Jurkat, Clone E6-1 (cell line): ENCODE results near the gene ADAMTS16.

Source experiments
- DNase-seq: peaks from one replicate; pipeline ENCODE4 v3.0.0-alpha.2; 2011; ENCODE audit warnings: low read depth, low spot score
- H3K4me3 ChIP-seq: 2 replicates; pipeline ENCODE4 v1.5.1; 2011; ENCODE audit warnings: mild to moderate bottlenecking, low read length, control low read depth, moderate library complexity

ADAMTS16 gene

GRCh38 chr5:5352675-5353074, 212.5 kb downstream of the ADAMTS16 start:
- no peak for DNase-seq
- H3K4me3 ChIP-seq = no peak overlapping the region

GRCh38 chr5:5353681-5354080, 213.6 kb downstream of the ADAMTS16 start:
- no peak overlapping the region for H3K4me3 ChIP-seq
- no peak for DNase-seq

- no peak for DNase-seq
- H3K4me3 ChIP-seq = no peak overlapping the region
Measured at GRCh38 chr5:5356765-5357164, 216.6 kb downstream of the ADAMTS16 start.

GRCh38 chr5:5359618-5360017, 219.5 kb downstream of the ADAMTS16 start:
- no peak for DNase-seq
- no peak overlapping the region for H3K4me3 ChIP-seq

- no peak overlapping the region for H3K4me3 ChIP-seq
Measured at GRCh38 chr5:5360363-5360940, 220.3 kb downstream of the ADAMTS16 start.

GRCh38 chr5:5360941-5361520, 220.9 kb downstream of the ADAMTS16 start:
- H3K4me3 ChIP-seq = no peak overlapping the region
- no peak for DNase-seq

More at GRCh38 chr5:5360363-5360940, 220.3 kb downstream of the ADAMTS16 start:
- no peak for DNase-seq

GRCh38 chr5:5363045-5363444, 222.9 kb downstream of the ADAMTS16 start:
- no peak for DNase-seq
- H3K4me3 ChIP-seq = no peak overlapping the region

- DNase-seq = no peak
- no peak overlapping the region for H3K4me3 ChIP-seq
Measured at GRCh38 chr5:5364932-5365331, 224.8 kb downstream of the ADAMTS16 start.

- no peak for DNase-seq
Measured at GRCh38 chr5:5367739-5368138, 227.6 kb downstream of the ADAMTS16 start.

GRCh38 chr5:5369051-5369605, 229.0 kb downstream of the ADAMTS16 start:
- no peak overlapping the region for H3K4me3 ChIP-seq
- DNase-seq = no peak

More at GRCh38 chr5:5367739-5368138, 227.6 kb downstream of the ADAMTS16 start:
- H3K4me3 ChIP-seq = no peak overlapping the region
